ENCODE data around the gene ATF7IP. TPM values are rescaled to one million over a fixed set of nuclear protein-coding genes. Genes with fewer than 3 reads are reported as not detected.
A peak's percentile ranks its signal among the peaks of the same experiment; 100 is the strongest.

Gene ATF7IP
- total RNA-seq, 3 donors from 2014 or later (not counting 1 experiment from before 2014, with no cell fraction given) = 161 to 180 (median 173) TPM

- peak in 1 of 2 donors; percentile 52 for DNase-seq
Observed at GRCh38 chr12:14395074-14395778, 29.7 kb downstream of the ATF7IP start.

GRCh38 chr12:14396071-14396470 is 30.6 kb downstream of the ATF7IP start:
- Mint-ChIP-seq H3K4me3 (peak overlapping the region; percentile 45), H3K27ac (peak overlapping the region; percentile 85 to 93), H3K4me1 (peaks cover 62 to 88% of the 10 kb centered on the region in 2 donors), H3K27me3 (ENCODE audit: low read depth in 2 of 2) (no peaks in the 10 kb centered on the region), H3K36me3 (peaks cover under 1% of the 10 kb centered on the region), H3K9me3 (no peaks in the 10 kb centered on the region)
- Histone ChIP-seq H3K4me3 (ENCODE audit: low read length) (no peak overlapping the region), H3K27me3 (ENCODE audit: control insufficient read depth, insufficient read depth, low read length) (no peaks in the 10 kb centered on the region), H3K4me1 (ENCODE audit: control insufficient read depth, insufficient read depth, low read length) (peaks cover 19% of the 10 kb centered on the region), H3K9me3 (ENCODE audit: control insufficient read depth, insufficient read depth, low read length) (no peaks in the 10 kb centered on the region), H3K36me3 (ENCODE audit: control insufficient read depth, insufficient read depth, low read length) (peaks cover under 1% of the 10 kb centered on the region), H3K27ac (ENCODE audit: low read length) (peak overlapping the region; percentile 85)
- intact Hi-C loops (cut with micrococcal nuclease) = loop anchor here (1.0 to 2.0 kb wide), 2 partner anchors 15 to 378 kb away; a partner anchor contains a TSS
- DNase-seq (peak in 1 of 2 donors; percentile 84), ATAC-seq (peak; percentile 78 to 91 (median 84))
- TF ChIP-seq CTCF (IDR thresholded peaks at IDR 0.05) = no peak
- 0% methylated on average over 1 of the region's 1 CpG for WGBS (ENCODE audit: insufficient coverage)

More at GRCh38 chr12:14395074-14395778, 29.7 kb downstream of the ATF7IP start:
- H3K36me3 ChIP-seq (ENCODE audit: control insufficient read depth, insufficient read depth, low read length) = peaks cover 2% of the 10 kb centered on the region
- Mint-ChIP-seq H3K27ac (peak overlapping the region; percentile 85 to 93), H3K4me1 (peaks cover 60 to 86% of the 10 kb centered on the region in 2 donors), H3K9me3 (no peaks in the 10 kb centered on the region), H3K36me3 (peaks cover 6% of the 10 kb centered on the region), H3K4me3 (peak overlapping the region; percentile 92), H3K27me3 (ENCODE audit: low read depth in 2 of 2) (no peaks in the 10 kb centered on the region)
- no peaks in the 10 kb centered on the region for H3K9me3 ChIP-seq (ENCODE audit: control insufficient read depth, insufficient read depth, low read length)
- H3K27me3 ChIP-seq (ENCODE audit: control insufficient read depth, insufficient read depth, low read length) = no peaks in the 10 kb centered on the region
- peak overlapping the region; percentile 9 for H3K4me3 ChIP-seq (ENCODE audit: low read length)
- ATAC-seq = peak; percentile 16 to 38 (median 27)
- intact Hi-C loops (cut with micrococcal nuclease) = loop anchor here (1.0 kb wide), 2 partner anchors 10 to 28 kb away; no protein-coding TSS in a partner anchor
- H3K27ac ChIP-seq (ENCODE audit: low read length) = peak overlapping the region; percentile 85
- WGBS (ENCODE audit: insufficient coverage) = 0% methylated on average over 1 of the region's 3 CpGs
- H3K4me1 ChIP-seq (ENCODE audit: control insufficient read depth, insufficient read depth, low read length) = peaks cover 19% of the 10 kb centered on the region
- no peak for TF ChIP-seq CTCF (IDR thresholded peaks at IDR 0.05)

DNA sequence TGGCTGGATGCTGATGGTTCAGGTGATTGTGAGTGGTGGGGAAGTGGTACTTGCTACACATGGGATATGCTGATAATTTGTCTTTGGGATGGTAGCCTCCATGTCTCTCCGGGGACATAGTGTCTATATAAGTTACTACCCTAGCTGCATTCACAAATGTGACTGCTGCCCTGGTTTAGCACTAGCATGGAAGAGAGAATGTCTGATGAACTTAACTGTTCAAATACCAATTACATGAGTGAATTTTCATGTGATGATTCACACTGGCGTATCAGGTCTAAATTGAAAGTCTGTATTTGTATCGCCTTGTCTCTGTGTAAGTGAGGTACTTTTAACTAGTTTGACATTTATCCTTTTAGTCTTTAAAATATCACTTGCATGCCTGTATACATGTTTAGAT is 34.4 kb downstream of the ATF7IP start:
- TF ChIP-seq CTCF (IDR thresholded peaks at IDR 0.05) = no peak
- intact Hi-C loops (cut with micrococcal nuclease) = no loop called here
- H3K4me1 ChIP-seq (ENCODE audit: control insufficient read depth, insufficient read depth, low read length) = peaks cover 27% of the 10 kb centered on the region
- Mint-ChIP-seq H3K9me3 (no peaks in the 10 kb centered on the region), H3K27ac (peak overlapping the region; percentile 85 to 93), H3K27me3 (ENCODE audit: low read depth in 2 of 2) (no peaks in the 10 kb centered on the region), H3K4me1 (peaks cover 69 to 86% of the 10 kb centered on the region in 2 donors), H3K4me3 (peak overlapping the region; percentile 3), H3K36me3 (no peaks in the 10 kb centered on the region)
- H3K4me3 ChIP-seq (ENCODE audit: low read length) = no peak overlapping the region
- no peaks in the 10 kb centered on the region for H3K27me3 ChIP-seq (ENCODE audit: control insufficient read depth, insufficient read depth, low read length)
- no peaks in the 10 kb centered on the region for H3K36me3 ChIP-seq (ENCODE audit: control insufficient read depth, insufficient read depth, low read length)
- WGBS (ENCODE audit: insufficient coverage) = 60% methylated on average over 1 of the region's 3 CpGs
- H3K9me3 ChIP-seq (ENCODE audit: control insufficient read depth, insufficient read depth, low read length) = no peaks in the 10 kb centered on the region
- H3K27ac ChIP-seq (ENCODE audit: low read length) = peak overlapping the region; percentile 67
- no peak for ATAC-seq
- DNase-seq = no peak
